Lower lobe of right lung (tissue), 2 donors: ENCODE results near the gene CFAP100. TPM values are rescaled to one million over a fixed set of nuclear protein-coding genes. Genes with fewer than 3 reads are reported as not detected.

ENCODE experiments used
- ATAC-seq, 2 donors: fragments of 200-7000 bp; cut with Tn5 transposase; one replicate each; pipeline ENCODE4 v1.9.1; 2020 to 2022; ENCODE audit warnings: mild to moderate bottlenecking in 2 of 2, moderate library complexity in 2 of 2
- DNase-seq: peaks from one replicate; pipeline ENCODE4 v3.0.0-alpha.2; 2020
- H3K27ac ChIP-seq: fragments of 200-600 bp; one replicate; pipeline ENCODE4 v1.8.0; 2022
- H3K27me3 ChIP-seq: fragments of 200-600 bp; one replicate; pipeline ENCODE4 v1.8.0; 2022; ENCODE audit warnings: low read depth
- H3K36me3 ChIP-seq: fragments of 200-600 bp; one replicate; pipeline ENCODE4 v1.8.0; 2022; ENCODE audit warnings: mild to moderate bottlenecking
- H3K4me1 ChIP-seq: fragments of 200-600 bp; one replicate; pipeline ENCODE4 v1.8.0; 2022
- H3K4me3 ChIP-seq: fragments of 200-600 bp; one replicate; pipeline ENCODE4 v1.8.0; 2022; ENCODE audit warnings: mild to moderate bottlenecking
- H3K9me3 ChIP-seq: fragments of 200-600 bp; one replicate; pipeline ENCODE4 v1.8.0; 2022
- CTCF ChIP-seq: fragments of 200-600 bp; IDR thresholded peaks from one replicate; pipeline ENCODE4 v1.8.0; 2022; ENCODE audit warnings: antibody characterized with exemption, mild to moderate bottlenecking
- intact Hi-C: fragments of 100-400 bp; cut with DNase I; formaldehyde crosslinking; loops from one replicate; pipeline ENCODE4 v1.11.0; 2022
- total RNA-seq: library from RNA; stranded (reverse); fragmentation: NEBNext Ultra II Directional; extraction: Animal tissue kit (Norgen Biotek cat#: 25700); gene quantifications from one replicate; pipeline ENCODE4 v1.2.1, GENCODE V29; 2021
- donor health status: DM: no; HTN: yes; CAD: no; lungs with severe emphysema.

The CFAP100 gene
- total RNA-seq, 1 donor from 2014 or later, result 21.5 TPM

- peaks cover 17% of the 10 kb centered on the region for H3K4me1 ChIP-seq
- no peak for ATAC-seq
- TF ChIP-seq CTCF, result no peak
- intact Hi-C loops, result no loop called here
- DNase-seq, result no peak
- H3K27me3 ChIP-seq, result no peaks in the 10 kb centered on the region
- no peaks in the 10 kb centered on the region for H3K9me3 ChIP-seq
- H3K4me3 ChIP-seq, result no peak overlapping the region
- no peak overlapping the region for H3K27ac ChIP-seq
- no peaks in the 10 kb centered on the region for H3K36me3 ChIP-seq
Observed at GRCh38 chr3:126375835-126376331, 18.8 kb upstream of the CFAP100 start.

GRCh38 chr3:126376444-126376843 is 18.3 kb upstream of the CFAP100 start:
- H3K27ac ChIP-seq, result no peak overlapping the region
- intact Hi-C loops, result no loop called here
- no peaks in the 10 kb centered on the region for H3K36me3 ChIP-seq
- no peak overlapping the region for H3K4me3 ChIP-seq
- peaks cover 17% of the 10 kb centered on the region for H3K4me1 ChIP-seq
- ATAC-seq, result no peak
- no peaks in the 10 kb centered on the region for H3K27me3 ChIP-seq
- no peaks in the 10 kb centered on the region for H3K9me3 ChIP-seq
- no peak for DNase-seq
- no peak for TF ChIP-seq CTCF

GRCh38 chr3:126377211-126377610 is 17.5 kb upstream of the CFAP100 start:
- Histone ChIP-seq H3K27ac (no peak overlapping the region), H3K4me1 (peaks cover 17% of the 10 kb centered on the region), H3K9me3 (no peaks in the 10 kb centered on the region), H3K36me3 (no peaks in the 10 kb centered on the region), H3K27me3 (no peaks in the 10 kb centered on the region), H3K4me3 (no peak overlapping the region)
- DNase-seq (no peak), ATAC-seq (no peak)
- intact Hi-C loops, result no loop called here
- TF ChIP-seq CTCF, result no peak

GRCh38 chr3:126378341-126378751 is 16.4 kb upstream of the CFAP100 start:
- no peak overlapping the region for H3K4me3 ChIP-seq
- H3K27me3 ChIP-seq, result no peaks in the 10 kb centered on the region
- no peaks in the 10 kb centered on the region for H3K9me3 ChIP-seq
- no peak for ATAC-seq
- H3K4me1 ChIP-seq, result peaks cover 14% of the 10 kb centered on the region
- no peak overlapping the region for H3K27ac ChIP-seq
- DNase-seq, result no peak
- intact Hi-C loops, result no loop called here
- H3K36me3 ChIP-seq, result no peaks in the 10 kb centered on the region
- no peak for TF ChIP-seq CTCF

- DNase-seq (no peak), ATAC-seq (peak in 1 of 2 donors; percentile 43)
- Histone ChIP-seq H3K9me3 (no peaks in the 10 kb centered on the region), H3K27ac (no peak overlapping the region), H3K4me3 (no peak overlapping the region), H3K4me1 (no peaks in the 10 kb centered on the region), H3K36me3 (no peaks in the 10 kb centered on the region), H3K27me3 (no peaks in the 10 kb centered on the region)
- intact Hi-C loops, result no loop called here
- TF ChIP-seq CTCF, result no peak
Observed at GRCh38 chr3:126380011-126380768, 14.5 kb upstream of the CFAP100 start.
